ENCODE data around the gene BNC2. TPM values are rescaled to one million over a fixed set of nuclear protein-coding genes. Genes with fewer than 3 reads are reported as not detected.

The BNC2 gene
- total RNA-seq, 4 donors from 2014 or later: 19.0 to 53.6 (median 25.3) TPM

DNA sequence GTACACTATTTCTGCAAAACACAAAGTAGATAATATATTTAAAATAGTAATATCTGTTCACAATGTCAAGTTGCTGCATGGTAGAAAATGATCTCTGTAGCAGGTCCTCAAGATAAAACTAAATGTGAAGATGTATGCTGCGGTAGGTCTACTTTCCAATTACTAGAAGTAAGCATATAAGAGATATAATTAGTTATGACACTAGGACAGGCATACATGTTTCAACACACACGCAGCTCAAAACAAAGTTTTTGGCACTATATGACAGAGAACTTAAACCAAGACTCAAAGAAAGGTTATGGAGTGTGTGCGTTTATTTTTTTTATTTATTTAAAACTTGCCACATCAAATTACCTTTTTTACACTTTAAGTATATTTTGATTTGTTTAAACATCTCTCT, 23.5 kb downstream of the BNC2 start:
- no peak for ATAC-seq (ENCODE audit: low FRiP score)

DNA sequence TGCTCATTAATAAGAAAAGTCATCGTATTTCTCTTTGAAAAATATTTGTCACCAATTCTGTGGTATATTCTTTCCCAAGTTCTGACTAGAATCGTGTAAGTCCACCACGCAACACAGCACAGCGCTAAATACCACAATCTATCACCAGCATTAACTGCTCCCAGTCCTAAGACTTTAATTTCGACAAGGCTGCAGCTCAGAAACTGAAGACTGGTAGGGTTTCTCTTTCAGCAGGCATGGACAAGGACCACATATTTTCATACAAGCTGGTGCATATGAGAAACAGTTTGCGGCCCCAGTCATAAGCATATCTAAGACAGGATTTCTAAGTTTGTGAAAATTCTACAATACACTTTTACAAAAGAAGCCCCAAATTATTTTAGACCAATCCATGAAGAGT, 24.1 kb downstream of the BNC2 start:
- ATAC-seq (ENCODE audit: low FRiP score): no peak
- DNase-seq (ENCODE audit: low spot score): no peak
- TF ChIP-seq, protein P1, sequence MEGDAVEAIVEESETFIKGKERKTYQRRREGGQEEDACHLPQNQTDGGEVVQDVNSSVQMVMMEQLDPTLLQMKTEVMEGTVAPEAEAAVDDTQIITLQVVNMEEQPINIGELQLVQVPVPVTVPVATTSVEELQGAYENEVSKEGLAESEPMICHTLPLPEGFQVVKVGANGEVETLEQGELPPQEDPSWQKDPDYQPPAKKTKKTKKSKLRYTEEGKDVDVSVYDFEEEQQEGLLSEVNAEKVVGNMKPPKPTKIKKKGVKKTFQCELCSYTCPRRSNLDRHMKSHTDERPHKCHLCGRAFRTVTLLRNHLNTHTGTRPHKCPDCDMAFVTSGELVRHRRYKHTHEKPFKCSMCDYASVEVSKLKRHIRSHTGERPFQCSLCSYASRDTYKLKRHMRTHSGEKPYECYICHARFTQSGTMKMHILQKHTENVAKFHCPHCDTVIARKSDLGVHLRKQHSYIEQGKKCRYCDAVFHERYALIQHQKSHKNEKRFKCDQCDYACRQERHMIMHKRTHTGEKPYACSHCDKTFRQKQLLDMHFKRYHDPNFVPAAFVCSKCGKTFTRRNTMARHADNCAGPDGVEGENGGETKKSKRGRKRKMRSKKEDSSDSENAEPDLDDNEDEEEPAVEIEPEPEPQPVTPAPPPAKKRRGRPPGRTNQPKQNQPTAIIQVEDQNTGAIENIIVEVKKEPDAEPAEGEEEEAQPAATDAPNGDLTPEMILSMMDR (IDR thresholded peaks at IDR 0.05): no peak

More for the DNA sequence above, 23.5 kb downstream of the BNC2 start:
- TF ChIP-seq, protein P1 (IDR thresholded peaks at IDR 0.05): no peak
- DNase-seq (ENCODE audit: low spot score): no peak

DNA sequence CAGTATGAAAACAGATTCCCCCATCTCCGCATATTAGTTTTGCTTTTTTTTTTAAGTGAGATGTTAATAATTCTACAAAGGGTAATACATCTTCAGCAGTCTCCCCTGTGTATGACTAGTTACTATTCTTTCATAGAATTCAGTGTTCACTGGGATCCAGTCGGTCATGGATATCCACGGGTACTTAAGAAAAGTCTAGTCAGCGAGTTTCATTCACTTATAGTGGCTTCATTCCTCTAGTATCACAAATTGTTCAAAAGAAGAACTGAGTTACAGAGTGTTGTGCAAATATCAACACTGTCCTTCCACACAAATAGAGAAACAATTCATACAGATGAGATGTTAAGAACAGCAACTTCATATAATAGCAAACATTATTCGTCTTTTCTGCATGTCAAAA, 35.7 kb downstream of the BNC2 start:
- no peak for ATAC-seq (ENCODE audit: low FRiP score)
- TF ChIP-seq, protein P1 (IDR thresholded peaks at IDR 0.05): no peak

DNA sequence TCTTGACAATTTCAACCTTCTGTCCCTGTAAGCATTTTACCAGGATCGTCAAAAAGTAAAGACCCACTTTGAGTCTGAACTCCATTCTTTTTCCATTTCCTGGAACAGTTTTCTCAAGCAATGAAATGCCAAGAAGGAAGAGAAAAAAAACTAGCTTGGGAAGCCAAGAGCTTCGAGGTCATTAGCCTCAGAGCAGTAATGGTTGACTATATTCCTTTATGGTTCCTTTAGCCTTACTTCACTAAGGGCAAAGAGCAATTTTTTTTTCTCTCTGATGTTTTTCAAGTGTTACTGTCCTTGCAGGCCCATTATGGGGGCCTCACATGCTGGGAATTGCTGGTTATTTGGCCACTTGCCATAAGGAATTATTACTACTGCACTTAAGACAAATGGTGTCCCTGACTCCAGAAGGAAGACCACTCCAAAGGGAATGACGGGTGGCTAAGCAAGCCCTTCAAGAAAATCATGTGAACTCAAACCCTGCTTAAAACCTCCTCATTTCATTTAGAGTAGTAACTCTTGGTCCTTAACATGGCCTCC, 37.1 kb downstream of the BNC2 start:
- ATAC-seq (ENCODE audit: low FRiP score): no peak
- TF ChIP-seq, protein P1 (IDR thresholded peaks at IDR 0.05): no peak
- DNase-seq (ENCODE audit: low spot score): no peak

More for the DNA sequence above, 35.7 kb downstream of the BNC2 start:
- no peak for DNase-seq (ENCODE audit: low spot score)

DNA sequence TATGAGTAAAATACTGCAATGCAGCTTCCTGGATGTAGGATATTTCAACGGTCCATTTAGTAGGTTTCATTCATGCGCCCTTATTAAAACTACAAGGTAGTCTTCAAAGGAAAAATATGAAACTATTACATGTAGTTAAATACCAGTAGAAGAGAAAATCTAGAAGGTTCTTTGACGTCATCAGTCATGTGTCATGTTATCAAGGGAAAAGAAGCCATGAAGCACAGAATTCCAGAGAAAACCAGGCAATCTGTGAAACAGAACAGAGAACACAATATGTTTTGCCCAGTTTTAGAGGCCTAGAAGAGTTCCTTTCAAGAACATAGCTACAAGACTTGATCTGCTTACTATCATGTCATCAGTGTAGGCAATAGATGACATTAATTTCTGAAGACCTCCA, 38.4 kb downstream of the BNC2 start:
- TF ChIP-seq, protein P1 (IDR thresholded peaks at IDR 0.05): no peak
- ATAC-seq (ENCODE audit: low FRiP score) (no peak), DNase-seq (ENCODE audit: low spot score) (no peak)

DNA sequence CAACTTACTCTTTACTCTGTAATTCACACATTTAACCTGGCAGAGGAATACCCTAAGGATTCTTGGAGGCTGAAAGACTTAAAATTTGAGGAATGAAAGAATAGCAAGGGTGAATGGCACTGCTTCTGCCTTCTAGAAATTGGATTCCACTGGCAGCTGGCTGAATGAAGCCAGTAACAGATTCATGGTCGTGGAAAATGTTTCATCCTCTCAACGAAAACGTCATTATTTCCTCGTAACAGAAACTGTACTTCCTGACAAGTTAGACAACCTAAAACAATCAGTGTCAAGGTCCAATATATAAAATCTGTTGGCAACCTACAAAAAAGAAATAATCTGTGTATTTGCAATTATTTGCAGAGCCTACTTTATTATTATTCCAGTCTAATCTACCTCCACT, 39.7 kb downstream of the BNC2 start:
- ATAC-seq (ENCODE audit: low FRiP score) (no peak), DNase-seq (ENCODE audit: low spot score) (no peak)
- TF ChIP-seq, protein P1 (IDR thresholded peaks at IDR 0.05): no peak
